ENCODE results near the gene FAM111A.

FAM111A gene

GRCh38 chr11:59201353-59201752 is 58.7 kb downstream of the FAM111A start:
- POLR2A ChIA-PET = no interaction called here
- H3K9me3 ChIP-seq (ENCODE audit: control insufficient read depth, insufficient read depth, low read depth, low read length) = no peaks in the 10 kb centered on the region
- H3K27ac ChIP-seq (ENCODE audit: extremely low read depth, low read depth, low read length) = no peak overlapping the region
- H3K36me3 ChIP-seq (ENCODE audit: control insufficient read depth in 2 of 2, insufficient read depth in 1 of 2, low read length in 2 of 2) = peaks cover 0 to 32% of the 10 kb centered on the region in 2 experiments; a peak in 1 of 3 replicates
- no peak overlapping the region for H3K4me3 ChIP-seq (ENCODE audit: low read depth, low read length)
- CTCF ChIA-PET = interaction anchor here (0.8 to 6.9 kb wide), 5 partner anchors 15 to 218 kb away, joined by 3 to 48 read pairs (median 4); partner anchors contain the start of gene DTX4
- H3K4me1 ChIP-seq (ENCODE audit: control insufficient read depth, insufficient read depth, low read length) = no peaks in the 10 kb centered on the region
- no peak for TF ChIP-seq SCRT1 (tag by site-specific recombination; IDR thresholded peaks at IDR 0.05; ENCODE audit: borderline replicate concordance)
- no peak for TF ChIP-seq TRIM28 (IDR thresholded peaks at IDR 0.05; ENCODE audit: borderline replicate concordance, low read length)
- no peak for TF ChIP-seq ZNF221 (tag by site-specific recombination; IDR thresholded peaks at IDR 0.05; ENCODE audit: borderline replicate concordance)
- TF ChIP-seq ZNF157 (tag by site-specific recombination; IDR thresholded peaks at IDR 0.05) = no peak
- no peak for TF ChIP-seq REPIN1 (tag by site-specific recombination; IDR thresholded peaks at IDR 0.05; ENCODE audit: low read depth)
- TF ChIP-seq ZNF16 (tag by site-specific recombination; IDR thresholded peaks at IDR 0.05; ENCODE audit: low read depth) = no peak
- no peak for TF ChIP-seq ZNF302 (tag by site-specific recombination; IDR thresholded peaks at IDR 0.05; ENCODE audit: low read depth)
- TF ChIP-seq CTCF (tag by site-specific recombination; IDR thresholded peaks at IDR 0.05) = no peak
- TF ChIP-seq ZNF133 (tag by site-specific recombination; IDR thresholded peaks at IDR 0.05) = no peak
- TF ChIP-seq ZNF707 (tag by site-specific recombination; IDR thresholded peaks at IDR 0.05) = no peak
- TF ChIP-seq ZIC2 (tag by site-specific recombination; IDR thresholded peaks at IDR 0.05) = no peak
- TF ChIP-seq GLI4 (tag by site-specific recombination; IDR thresholded peaks at IDR 0.05) = no peak
- no peak for TF ChIP-seq MYNN (tag by site-specific recombination; IDR thresholded peaks at IDR 0.05; ENCODE audit: borderline replicate concordance)
- no peak for TF ChIP-seq HOXC10 (CRISPR knock-in tag; IDR thresholded peaks at IDR 0.05)
- no peak for TF ChIP-seq OVOL3 (tag by site-specific recombination; IDR thresholded peaks at IDR 0.05)
- TF ChIP-seq ZNF341 (tag by site-specific recombination; IDR thresholded peaks at IDR 0.05; ENCODE audit: low read depth) = no peak
- TF ChIP-seq ZNF677 (tag by site-specific recombination; IDR thresholded peaks at IDR 0.05) = no peak
- TF ChIP-seq ZNF692 (tag by site-specific recombination; IDR thresholded peaks at IDR 0.05) = no peak
- TF ChIP-seq REST (tag by site-specific recombination; IDR thresholded peaks at IDR 0.05) = no peak
- TF ChIP-seq ZNF645 (tag by site-specific recombination; IDR thresholded peaks at IDR 0.05) = no peak
